SH-SY5Y (cell line): ENCODE data around the gene MCF2L2.

Source experiments
- GATA2 ChIP-seq: IDR thresholded peaks from 2 replicates; pipeline ENCODE4 v1.6.1; 2011; ENCODE audit warnings: mild to moderate bottlenecking, low read depth, low read length
- GATA3 ChIP-seq: IDR thresholded peaks from 2 replicates; pipeline ENCODE4 v1.6.1; 2011; ENCODE audit warnings: low read depth, mild to moderate bottlenecking, low read length, moderate library complexity

DNA sequence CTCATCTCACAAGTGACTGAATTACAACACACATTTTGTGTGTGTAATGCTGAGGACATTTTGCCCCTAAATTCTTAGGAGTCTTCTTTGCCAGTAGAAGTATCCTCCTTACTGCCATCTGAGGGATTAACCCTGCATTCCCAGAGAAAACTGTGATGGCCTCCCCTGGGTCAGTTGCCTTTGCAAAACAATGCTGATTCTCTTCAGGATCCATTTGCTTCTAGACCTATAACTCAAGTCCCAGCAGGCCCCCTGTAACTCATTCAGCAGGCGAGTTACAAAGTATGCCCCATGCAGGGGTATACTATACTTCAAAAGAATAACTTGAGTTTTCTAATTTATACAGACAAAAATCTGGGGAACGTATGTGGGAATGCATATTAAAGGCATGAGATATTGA, 6.6 kb upstream of the MCF2L2 start:
- TF ChIP-seq GATA3 (no peak), GATA2 (no peak)
